Thymus (tissue), 11 donors: ENCODE results near the gene FGF11. TPM values are rescaled to one million over a fixed set of nuclear protein-coding genes. Genes with fewer than 3 reads are reported as not detected.

ENCODE experiments used
- DNase-seq, 9 donors: peaks; one replicate each; pipeline ENCODE4 v3.0.0-alpha.2; 2013; ENCODE audit warnings: low spot score in 9 of 9, low read depth in 6 of 9, missing footprints in 1 of 9
- H3K27ac ChIP-seq, 2 donors: one replicate each; pipeline ENCODE4 v1.5.1; 2013; ENCODE audit warnings: control low read depth in 1 of 2, low read depth in 1 of 2, low read length in 1 of 2, mild to moderate bottlenecking in 1 of 2, moderate library complexity in 1 of 2
- H3K27me3 ChIP-seq, 2 donors: one replicate each; pipeline ENCODE4 v1.5.1; 2013; ENCODE audit warnings: low read length in 1 of 2; ENCODE audit not compliant: control insufficient read depth in 2 of 2, insufficient read depth in 1 of 2
- H3K36me3 ChIP-seq, 2 donors: one replicate each; pipeline ENCODE4 v1.5.1; 2013; ENCODE audit warnings: low read length in 1 of 2, mild to moderate bottlenecking in 1 of 2, moderate library complexity in 1 of 2; ENCODE audit not compliant: control insufficient read depth in 2 of 2, insufficient read depth in 2 of 2
- H3K4me1 ChIP-seq, 2 donors: one replicate each; pipeline ENCODE4 v1.5.1; 2013; ENCODE audit warnings: low read length in 2 of 2; ENCODE audit not compliant: control insufficient read depth in 2 of 2, insufficient read depth in 2 of 2
- H3K4me3 ChIP-seq, 2 donors: one replicate each; pipeline ENCODE4 v1.5.1; 2013; ENCODE audit warnings: low read length in 2 of 2, control low read depth in 1 of 2, mild to moderate bottlenecking in 1 of 2
- H3K9me3 ChIP-seq, 2 donors: one replicate each; pipeline ENCODE4 v1.5.1; 2013; ENCODE audit warnings: low read length in 1 of 2, mild to moderate bottlenecking in 1 of 2; ENCODE audit not compliant: control insufficient read depth in 2 of 2, insufficient read depth in 1 of 2
- WGBS: extraction: QIAGEN DNeasy Blood & Tissue Kit; methylation state at CpG from one replicate; pipeline ENCODE4 v1.1.7; 2013; 5-methylcytosine and 5-hydroxymethylcytosine counted together
- polyA plus RNA-seq: library from polyadenylated mRNA; stranded (reverse); fragments of 200-250 nt; gene quantifications from one replicate; pipeline ENCODE4 v1.2.3, GENCODE V29; 2013
- total RNA-seq: library from RNA; stranded (reverse); fragments of 120-200 nt; gene quantifications from one replicate; pipeline ENCODE4 v1.2.4, GENCODE V29; 2013
- donor health status: healthy.

Gene FGF11
- total and polyA plus RNA-seq, 2 donors: 5.5 to 5.8 TPM

DNA sequence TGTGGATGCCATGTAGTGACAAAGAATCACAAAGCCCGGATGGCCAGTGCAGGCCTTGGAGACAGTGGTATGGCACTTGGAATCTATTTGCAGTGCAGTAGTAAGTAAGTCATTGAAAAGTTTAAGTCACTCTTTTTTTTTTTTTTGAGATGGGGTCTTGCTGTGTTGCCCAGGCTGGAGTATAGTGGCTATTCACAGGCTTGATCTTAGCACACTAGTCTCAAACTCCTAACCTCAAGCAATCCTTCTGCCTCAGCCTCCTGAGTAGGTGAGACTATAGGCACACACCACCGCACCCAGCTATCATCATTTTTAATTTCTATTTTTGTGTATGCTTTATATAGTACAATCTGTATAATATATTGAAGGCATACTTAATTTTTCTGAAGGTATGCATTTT is 40.7 kb upstream of the FGF11 start:
- Histone ChIP-seq H3K4me3 (no peak overlapping the region), H3K9me3 (peaks cover 0 to 2% of the 10 kb centered on the region in 2 donors), H3K27ac (no peak overlapping the region), H3K4me1 (peaks cover 16 to 21% of the 10 kb centered on the region in 2 donors), H3K27me3 (peaks cover 0 to 8% of the 10 kb centered on the region in 2 donors), H3K36me3 (no peaks in the 10 kb centered on the region)
- 98% methylated on average over 2 of the region's 2 CpGs for WGBS
- no peak for DNase-seq

DNA sequence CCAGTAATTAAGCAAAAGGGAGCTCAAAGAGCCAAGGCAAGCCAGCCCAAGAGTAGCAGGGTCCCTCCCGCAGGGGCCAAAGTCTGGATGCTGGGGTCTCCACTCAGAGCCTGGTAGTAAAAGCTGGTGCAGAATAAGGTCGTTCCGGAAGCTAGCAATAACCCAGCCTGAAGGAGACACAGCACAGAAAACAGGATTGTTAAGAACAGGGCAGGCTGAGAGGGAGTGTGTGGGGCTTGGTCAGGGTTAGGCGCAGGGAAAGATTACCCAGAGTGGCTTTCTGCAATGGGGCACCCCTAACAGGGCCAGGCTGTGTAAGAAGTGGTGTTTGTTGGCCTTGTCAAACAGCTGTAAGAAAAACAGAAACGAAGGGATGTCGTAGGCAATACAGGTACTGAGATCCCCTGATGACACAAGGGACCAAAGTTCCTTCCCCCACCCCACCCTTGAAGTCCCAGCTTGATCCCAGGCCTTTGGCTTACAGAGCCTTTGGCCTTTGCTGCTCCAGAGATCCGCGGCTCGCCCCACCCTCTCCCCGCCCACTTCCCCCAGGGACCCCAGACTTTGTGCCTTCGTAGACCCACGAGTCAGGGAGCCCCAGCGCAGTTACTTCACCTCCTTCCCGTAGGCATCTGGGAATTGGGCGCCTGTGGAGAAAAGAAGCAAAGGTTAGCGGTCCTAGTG is 36.1 kb upstream of the FGF11 start:
- 22% methylated on average over 16 of the region's 16 CpGs for WGBS
- DNase-seq: peak in 3 of 9 donors; percentile 35 to 62 (median 37)

DNA sequence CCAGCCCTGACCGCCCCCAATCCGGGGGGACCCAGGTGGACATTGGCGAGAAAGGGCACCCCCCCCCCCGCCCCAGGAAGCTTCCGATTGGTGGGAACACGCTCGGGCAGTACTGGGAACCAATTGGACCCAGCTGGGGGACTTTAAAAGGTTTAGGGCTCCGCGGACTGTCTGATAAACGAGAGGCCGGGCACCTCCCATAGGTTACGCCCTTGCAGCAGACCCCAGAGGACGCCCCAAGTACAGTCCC is 35.7 kb upstream of the FGF11 start:
- peak overlapping the region; percentile 81 to 87 for H3K4me3 ChIP-seq
- H3K27ac ChIP-seq: peak overlapping the region; percentile 74 to 89
- DNase-seq: no peak

More for the DNA sequence above, 36.1 kb upstream of the FGF11 start:
- Histone ChIP-seq H3K4me1 (peaks cover 10 to 15% of the 10 kb centered on the region in 2 donors), H3K36me3 (no peaks in the 10 kb centered on the region), H3K27ac (peak overlapping the region; percentile 74 to 89), H3K9me3 (peaks cover 0 to 5% of the 10 kb centered on the region in 2 donors), H3K27me3 (peaks cover 33 to 38% of the 10 kb centered on the region in 2 donors), H3K4me3 (peak overlapping the region; percentile 81 to 87)

DNA sequence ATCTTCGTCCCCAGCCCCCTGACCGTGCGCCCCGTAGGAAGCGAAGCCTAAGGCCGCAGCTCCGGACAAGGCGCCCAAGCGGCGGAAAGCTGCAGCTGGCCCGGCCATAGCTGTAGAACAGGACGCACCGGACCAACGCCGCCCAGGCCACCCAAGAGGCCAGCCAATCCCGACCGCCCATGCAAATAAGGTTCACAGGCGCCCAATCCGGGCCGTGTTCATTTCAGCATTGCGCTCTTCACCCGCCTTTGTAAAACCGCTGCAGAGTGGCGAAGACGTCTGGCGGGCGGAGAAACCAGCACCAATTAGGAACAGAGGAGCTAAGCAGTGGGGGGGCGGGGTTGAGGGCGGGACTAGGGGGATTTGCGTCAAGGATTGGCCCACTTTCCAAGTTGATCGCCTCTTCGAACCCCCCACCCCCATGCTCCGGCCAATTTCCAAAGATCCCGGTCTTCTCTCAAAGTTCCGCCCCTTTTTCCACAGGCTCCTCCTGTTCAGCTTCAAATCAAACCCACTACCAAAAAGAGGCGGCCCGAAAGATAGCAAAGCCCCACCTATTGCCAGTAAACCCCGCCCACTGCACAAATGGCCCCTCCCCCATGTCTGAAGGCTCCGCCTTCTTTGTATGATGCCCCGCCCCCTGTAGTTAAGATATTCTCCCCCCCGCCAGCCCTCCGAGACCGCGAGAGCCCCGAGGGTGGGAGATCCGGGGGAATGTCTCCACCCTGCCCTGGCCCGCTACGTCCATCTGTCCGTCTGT is 35.2 kb upstream of the FGF11 start, which contains the start of gene TMEM256:
Gene TMEM256, minus strand, starts transcription at position 121 of the 760 bp plus-strand sequence. Its CDS starts 13 bp downstream, at position 108.
- peak; percentile 91 to 99 (median 96) for DNase-seq
- Histone ChIP-seq H3K4me3 (peak within 1 kb of the TSS; percentile 81 to 87), H3K27ac (peak within 1 kb of the TSS; percentile 74 to 89), H3K27me3 (peaks cover 37 to 48% of the 10 kb centered on the region in 2 donors), H3K4me1 (peaks cover 10 to 15% of the 10 kb centered on the region in 2 donors), H3K36me3 (no peaks in the 10 kb centered on the region), H3K9me3 (peaks cover 0 to 5% of the 10 kb centered on the region in 2 donors)
- WGBS: under 1% methylated on average over 49 of the region's 49 CpGs

More for the DNA sequence above, 35.7 kb upstream of the FGF11 start:
- under 1% methylated on average over 13 of the region's 13 CpGs for WGBS
- Histone ChIP-seq H3K36me3 (no peaks in the 10 kb centered on the region), H3K27me3 (peaks cover 37 to 42% of the 10 kb centered on the region in 2 donors), H3K9me3 (peaks cover 0 to 5% of the 10 kb centered on the region in 2 donors), H3K4me1 (peaks cover 10 to 15% of the 10 kb centered on the region in 2 donors)

DNA sequence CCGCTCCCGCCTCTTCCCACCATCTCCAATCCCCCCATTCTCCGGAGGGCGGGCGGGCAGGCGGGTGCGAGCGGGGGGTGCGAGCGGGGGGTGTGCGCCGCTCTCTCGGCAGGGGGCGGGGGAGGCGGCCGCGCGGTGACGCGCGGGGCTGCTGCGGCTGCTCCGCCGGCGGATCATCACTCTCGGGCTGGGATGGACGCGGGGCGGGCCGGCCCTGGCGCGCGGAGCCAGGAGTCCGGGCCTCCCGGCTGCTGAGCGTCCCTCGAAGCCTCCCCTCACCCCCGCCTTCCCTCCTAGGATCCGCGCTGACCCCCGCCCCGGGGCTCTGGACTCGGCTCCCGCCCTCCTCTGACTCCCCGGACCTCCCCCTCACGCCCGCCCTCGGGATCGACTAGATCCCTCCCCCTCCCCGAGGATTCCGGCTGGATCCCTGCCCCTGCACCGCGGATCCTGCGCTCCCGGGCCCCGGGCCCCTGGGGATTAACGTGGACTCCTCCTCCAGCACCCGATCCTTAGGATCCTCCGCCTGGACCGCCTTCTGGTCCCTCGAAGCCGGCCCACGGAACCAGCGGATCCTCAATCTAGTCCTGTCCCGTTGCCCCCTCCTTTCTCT is 34.5 kb upstream of the FGF11 start:
- no peak for DNase-seq
- peaks cover 37 to 54% of the 10 kb centered on the region in 2 donors for H3K27me3 ChIP-seq
- H3K9me3 ChIP-seq: peaks cover 0 to 5% of the 10 kb centered on the region in 2 donors
- peak overlapping the region; percentile 81 to 87 for H3K4me3 ChIP-seq
- H3K4me1 ChIP-seq: peaks cover 10 to 15% of the 10 kb centered on the region in 2 donors
- H3K36me3 ChIP-seq: no peaks in the 10 kb centered on the region
- peak overlapping the region in 1 of 2 donors; percentile 4 for H3K27ac ChIP-seq
- under 1% methylated on average over 65 of the region's 65 CpGs for WGBS

DNA sequence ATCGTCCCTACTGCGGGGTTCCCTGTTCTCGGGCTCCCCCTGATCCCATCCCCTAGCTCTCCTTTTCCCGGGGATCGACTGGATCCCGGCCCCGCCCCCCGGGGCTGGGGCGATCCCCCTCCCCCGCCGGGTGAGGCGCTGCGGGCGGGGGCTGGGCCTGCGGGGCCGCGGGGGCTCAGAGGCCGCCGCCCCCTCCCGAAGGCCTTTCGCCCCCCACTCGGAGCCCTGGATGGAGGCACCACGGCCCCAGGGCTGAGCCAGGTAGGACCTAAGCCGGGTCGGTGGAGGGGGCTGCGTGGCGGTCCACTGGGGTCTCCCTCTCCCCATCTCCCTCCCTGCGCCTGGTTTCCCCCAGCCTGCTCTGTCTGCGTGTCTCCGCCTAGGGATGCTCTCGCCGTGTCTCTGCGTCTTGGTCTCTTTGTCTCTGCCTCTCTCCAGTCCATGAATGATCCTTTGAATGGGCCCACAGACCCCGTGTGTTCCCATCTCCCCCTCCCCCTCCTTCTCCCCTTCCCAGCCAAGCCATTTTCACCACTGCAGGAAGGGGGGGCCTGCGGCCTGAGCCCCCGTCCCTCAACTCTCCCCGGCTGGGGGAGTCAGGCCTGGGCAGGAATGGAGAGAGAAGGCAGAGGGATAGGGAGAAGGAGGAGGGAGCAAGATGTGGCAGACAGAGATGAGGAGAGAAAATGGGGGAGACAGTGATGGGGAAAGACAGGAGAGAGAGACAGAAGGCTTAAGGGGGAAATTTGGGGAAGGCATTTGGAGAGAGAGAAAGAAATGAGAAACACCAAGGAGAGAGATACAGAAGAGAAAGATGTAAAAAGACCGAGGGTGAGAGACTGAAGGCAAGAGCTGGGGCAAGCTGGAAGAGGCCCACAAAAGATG is 33.7 kb upstream of the FGF11 start:
- 28% methylated on average over 38 of the region's 38 CpGs for WGBS
- H3K9me3 ChIP-seq: peaks cover 0 to 5% of the 10 kb centered on the region in 2 donors
- H3K36me3 ChIP-seq: no peaks in the 10 kb centered on the region
- DNase-seq: no peak
- H3K27me3 ChIP-seq: peaks cover 37 to 62% of the 10 kb centered on the region in 2 donors
- H3K4me3 ChIP-seq: peak overlapping the region; percentile 20 to 87
- no peak overlapping the region for H3K27ac ChIP-seq
- H3K4me1 ChIP-seq: peaks cover 10 to 15% of the 10 kb centered on the region in 2 donors

DNA sequence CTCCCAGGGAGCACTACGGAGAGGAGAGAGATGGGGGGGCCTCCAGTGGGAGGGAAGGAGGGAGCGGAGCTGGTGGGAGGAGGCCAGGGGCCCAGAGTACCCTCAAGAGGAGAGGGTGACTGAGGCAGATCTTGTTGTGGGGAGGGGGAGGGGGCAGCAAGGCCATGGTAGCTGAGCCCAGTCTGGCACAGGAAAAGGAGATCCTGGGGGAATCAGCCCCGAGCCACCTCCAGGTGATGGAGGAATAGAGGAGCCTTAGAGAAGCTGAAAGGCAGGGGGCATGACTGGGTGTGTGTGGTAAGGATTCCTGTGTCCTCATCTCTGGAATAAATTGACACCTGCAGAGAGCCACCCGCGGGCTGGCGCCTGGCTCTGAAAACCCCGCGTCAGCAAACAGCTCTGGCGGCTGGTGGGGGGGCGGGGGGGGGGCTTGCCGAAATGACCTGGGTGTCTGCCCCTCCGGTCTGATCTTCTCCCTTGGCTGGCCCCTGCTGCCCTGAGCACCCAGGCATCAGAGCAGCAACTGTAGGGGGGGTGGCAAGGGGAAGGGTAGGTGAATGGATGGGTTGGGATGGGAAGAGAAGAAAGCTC is 33.0 kb upstream of the FGF11 start:
- Histone ChIP-seq H3K27me3 (peaks cover 37 to 69% of the 10 kb centered on the region in 2 donors), H3K4me1 (peaks cover 10 to 15% of the 10 kb centered on the region in 2 donors), H3K36me3 (no peaks in the 10 kb centered on the region), H3K27ac (no peak overlapping the region), H3K4me3 (no peak overlapping the region), H3K9me3 (peaks cover 0 to 5% of the 10 kb centered on the region in 2 donors)
- WGBS: 84% methylated on average over 12 of the region's 12 CpGs
- DNase-seq: no peak

DNA sequence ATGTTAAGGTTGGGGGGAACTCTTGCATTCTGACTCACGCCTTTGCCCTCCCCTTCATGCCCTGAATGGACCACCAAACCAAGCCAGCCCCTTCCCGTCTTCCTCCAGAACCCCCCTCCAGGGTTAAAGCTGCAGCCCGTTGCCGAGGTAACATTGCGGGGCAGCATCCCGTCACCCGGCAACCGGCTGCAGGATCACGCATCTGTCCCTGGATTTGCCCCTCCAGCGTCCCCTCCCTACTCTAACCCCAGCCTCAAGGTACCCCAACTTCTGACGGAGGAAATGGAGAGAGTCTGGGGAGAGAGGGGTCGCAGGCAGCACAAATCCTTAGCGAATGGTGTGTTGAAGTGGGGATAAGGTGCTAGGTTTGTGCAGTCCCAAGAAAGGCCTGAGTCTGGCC is 32.2 kb upstream of the FGF11 start:
- WGBS: 98% methylated on average over 13 of the region's 13 CpGs

More for the DNA sequence above, 32.2 kb upstream of the FGF11 start:
- H3K36me3 ChIP-seq: no peaks in the 10 kb centered on the region
- peaks cover 0 to 5% of the 10 kb centered on the region in 2 donors for H3K9me3 ChIP-seq
- H3K4me3 ChIP-seq: no peak overlapping the region
- peaks cover 37 to 71% of the 10 kb centered on the region in 2 donors for H3K27me3 ChIP-seq
- no peak overlapping the region for H3K27ac ChIP-seq
- peaks cover 10 to 15% of the 10 kb centered on the region in 2 donors for H3K4me1 ChIP-seq
- DNase-seq: no peak
